ENCODE data around the gene SLC13A5.
A peak's percentile ranks its signal among the peaks of the same experiment; 100 is the strongest.
"Not testable (repeated sequence)": the region's sequence is repeated elsewhere in the genome, so short reads cannot be mapped to it uniquely, and the experiment has no call there.

Gene SLC13A5

DNA sequence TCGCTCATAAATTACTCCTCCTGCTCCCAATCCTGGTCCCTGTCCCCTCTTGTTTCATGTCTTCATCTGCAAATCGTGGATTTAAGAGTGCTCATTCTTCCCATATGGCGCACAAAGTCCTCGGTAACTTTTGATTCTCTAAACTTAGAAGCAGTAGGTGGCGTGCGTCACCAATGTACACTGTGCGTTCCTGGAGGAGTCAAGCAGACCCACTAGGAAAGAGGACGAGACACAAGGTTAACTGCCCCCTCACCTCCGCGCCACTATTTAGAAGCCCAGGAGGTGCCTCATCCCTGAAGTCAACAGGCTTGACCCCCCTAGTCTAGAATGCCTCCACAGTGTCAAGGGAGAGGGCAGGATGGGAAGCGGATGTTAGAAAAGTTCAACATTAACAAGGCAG is 2.9 kb downstream of the SLC13A5 start:
- no peak for DNase-seq

DNA sequence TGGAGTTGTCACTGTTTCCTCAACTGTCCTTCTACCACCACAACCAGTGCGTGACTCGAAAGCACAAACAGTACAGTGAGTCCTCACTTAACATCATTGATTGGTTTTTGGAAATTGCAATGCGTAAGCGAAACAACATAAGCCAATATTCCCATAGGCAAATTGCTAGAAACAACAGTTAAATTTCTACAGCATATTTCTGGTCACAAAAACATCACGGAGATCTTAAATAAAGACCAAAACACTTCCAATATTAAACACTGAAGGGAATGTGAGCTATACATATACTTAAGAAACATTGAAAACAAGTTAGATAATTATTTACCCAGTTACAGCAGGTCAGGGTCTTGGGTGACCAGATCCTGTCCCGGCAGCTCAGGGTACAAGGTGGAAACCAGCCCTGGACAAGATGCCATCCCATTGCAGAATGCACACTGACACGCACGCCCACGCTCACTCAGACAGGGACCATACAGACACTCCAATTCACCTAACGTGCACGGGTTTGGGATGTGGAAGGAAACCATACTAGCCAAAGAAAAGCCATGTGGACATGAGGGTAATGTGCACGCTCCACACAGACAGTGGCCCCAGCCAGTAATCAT is 4.7 kb downstream of the SLC13A5 start:
- DNase-seq: no peak

DNA sequence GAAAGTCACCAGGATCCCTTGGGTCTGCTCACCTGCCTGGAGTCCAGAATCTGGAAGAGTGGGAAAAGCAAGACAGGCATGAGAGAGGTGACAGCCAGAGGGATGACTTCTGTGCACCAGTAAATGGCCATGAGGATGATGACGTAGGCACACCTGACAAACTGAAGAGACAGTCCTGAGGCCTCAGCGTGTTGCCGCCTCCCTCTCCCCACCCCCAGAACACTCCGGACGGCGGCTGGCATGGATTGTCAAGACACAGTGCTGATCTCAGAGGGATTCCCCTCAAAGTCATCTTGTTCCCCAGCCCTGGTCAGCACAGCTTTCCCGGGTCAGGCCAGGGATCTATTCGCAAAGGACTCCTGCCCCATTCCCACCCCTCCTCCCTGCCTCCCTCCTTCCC is 6.2 kb downstream of the SLC13A5 start:
- DNase-seq: no peak

- no peak for DNase-seq
These were observed 6.7 kb downstream of the SLC13A5 start for GRCh38 chr17:6706499-6706898.

GRCh38 chr17:6704470-6705052 is 8.6 kb downstream of the SLC13A5 start:
- no peak for DNase-seq

DNA sequence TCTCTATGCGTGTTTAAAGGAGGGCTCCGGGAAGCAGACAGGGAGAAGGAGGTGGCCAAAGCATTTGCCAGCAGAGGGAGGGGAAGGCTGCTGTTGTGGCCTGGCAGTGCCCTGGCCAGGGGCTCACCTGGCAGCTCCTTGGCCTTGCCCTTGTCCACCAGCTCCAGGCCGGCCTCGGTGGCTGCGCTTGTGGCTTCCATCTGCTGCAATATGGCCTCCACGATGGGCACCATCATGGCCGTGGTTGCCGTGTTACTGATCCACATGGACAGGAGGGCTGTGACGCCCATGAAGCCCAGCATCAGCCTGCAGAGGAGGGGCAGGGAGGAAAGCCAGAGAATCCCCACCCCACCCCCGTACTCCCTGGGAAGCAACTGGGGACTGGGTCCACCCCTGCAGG is 9.4 kb downstream of the SLC13A5 start:
- DNase-seq: no peak

DNA sequence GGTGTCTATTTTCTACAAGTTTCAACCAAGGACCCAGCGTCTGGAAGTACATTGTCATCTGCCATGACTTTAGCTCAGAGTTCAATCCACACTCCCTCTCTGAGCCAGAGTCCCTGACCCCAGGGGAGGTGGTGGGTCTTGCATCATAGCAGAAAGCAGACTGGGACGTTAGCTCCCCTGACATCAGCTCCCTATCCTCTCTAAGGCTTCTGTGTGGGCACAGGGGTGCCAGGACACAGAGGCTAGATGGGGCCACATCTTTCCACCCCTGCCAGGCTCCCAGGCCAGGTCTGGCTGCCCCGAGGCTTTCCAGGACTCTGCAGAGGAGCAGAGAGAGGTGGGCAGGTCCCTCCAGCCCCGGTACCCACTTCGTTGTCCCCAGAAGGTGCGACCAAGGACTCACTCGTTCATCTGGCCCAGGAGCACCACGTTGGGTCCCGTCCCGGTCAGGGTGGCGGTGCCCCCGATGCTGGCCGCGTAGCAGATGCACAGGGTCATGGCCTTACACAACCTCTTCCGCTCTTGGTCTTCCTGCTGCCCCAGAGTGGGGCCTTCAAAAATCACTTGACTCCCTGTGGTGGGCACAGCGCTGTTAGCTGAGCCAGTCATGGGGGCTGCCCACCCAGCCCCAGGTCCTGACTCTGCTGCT is 10.5 kb downstream of the SLC13A5 start:
- no peak for DNase-seq

- DNase-seq: peak; percentile 67
These were observed 11.4 kb downstream of the SLC13A5 start for GRCh38 chr17:6701719-6702118.

DNA sequence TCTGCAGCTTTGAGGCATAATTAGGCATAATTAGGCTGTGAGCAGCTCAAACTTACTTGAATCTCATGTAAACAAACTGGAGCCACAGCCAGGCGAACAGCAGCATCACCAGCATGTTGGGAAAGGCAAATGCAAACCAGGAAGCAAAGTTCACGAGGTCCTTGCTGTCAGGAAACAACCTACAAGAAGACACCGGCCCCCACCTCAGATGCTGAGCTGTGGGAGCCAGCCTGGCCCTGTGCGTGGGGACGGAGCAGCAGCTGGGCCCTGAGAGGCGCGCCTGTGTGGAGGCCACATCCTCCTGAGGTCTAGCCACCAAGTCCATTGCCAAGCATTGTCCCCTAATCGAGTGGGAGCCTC is 12.2 kb downstream of the SLC13A5 start:
- DNase-seq: no peak

- no peak for DNase-seq
These were observed 12.9 kb downstream of the SLC13A5 start for GRCh38 chr17:6699997-6700947.

- DNase-seq: no peak
These were observed 15.2 kb downstream of the SLC13A5 start for GRCh38 chr17:6698004-6698403.

DNA sequence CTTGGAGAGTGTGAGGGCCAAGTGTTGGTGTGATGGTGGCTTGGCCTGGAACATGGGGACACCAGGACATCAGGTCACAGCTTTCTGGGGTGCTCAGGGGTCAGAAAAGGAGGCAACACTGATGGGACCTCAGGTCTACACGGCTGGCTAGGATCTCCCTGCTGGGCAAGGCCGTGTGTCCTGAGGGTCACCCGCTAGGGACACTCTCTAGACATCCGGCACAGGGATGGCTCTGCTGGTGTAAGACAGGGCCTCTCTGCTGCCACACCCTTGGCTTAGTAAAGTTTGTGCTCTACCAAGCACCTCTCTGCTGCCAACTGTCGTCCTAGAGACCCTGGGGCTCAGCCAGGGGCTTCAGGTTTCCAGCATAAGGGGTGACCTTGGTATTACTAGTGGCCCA is 16.3 kb downstream of the SLC13A5 start:
- no peak for DNase-seq

DNA sequence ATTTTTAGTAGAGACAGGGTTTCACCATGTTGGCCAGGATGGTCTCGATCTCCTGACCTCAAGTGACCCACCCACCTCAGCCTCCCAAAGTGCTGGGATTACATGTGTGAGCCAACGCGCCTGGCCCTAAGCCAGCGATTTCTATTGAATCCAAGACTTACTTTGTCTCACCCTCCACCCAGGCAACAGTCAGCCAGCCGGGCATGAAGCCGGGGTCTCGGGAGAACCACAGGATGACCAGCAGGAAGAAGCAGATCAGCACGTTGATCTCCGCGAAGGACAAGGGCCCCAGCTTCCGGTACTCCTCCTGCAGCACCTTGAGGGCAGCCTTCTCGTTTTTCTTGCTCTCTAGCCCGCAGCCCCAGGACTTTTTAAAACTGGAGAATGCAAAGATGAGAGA is 17.6 kb downstream of the SLC13A5 start:
- DNase-seq: no peak

- no peak for DNase-seq
These were observed 18.1 kb downstream of the SLC13A5 start for GRCh38 chr17:6695051-6695450.

- not testable (repeated sequence) for DNase-seq
These were observed 21.2 kb downstream of the SLC13A5 start for GRCh38 chr17:6691958-6692357.

- no peak for DNase-seq
These were observed 21.6 kb downstream of the SLC13A5 start for GRCh38 chr17:6691546-6691945.

DNA sequence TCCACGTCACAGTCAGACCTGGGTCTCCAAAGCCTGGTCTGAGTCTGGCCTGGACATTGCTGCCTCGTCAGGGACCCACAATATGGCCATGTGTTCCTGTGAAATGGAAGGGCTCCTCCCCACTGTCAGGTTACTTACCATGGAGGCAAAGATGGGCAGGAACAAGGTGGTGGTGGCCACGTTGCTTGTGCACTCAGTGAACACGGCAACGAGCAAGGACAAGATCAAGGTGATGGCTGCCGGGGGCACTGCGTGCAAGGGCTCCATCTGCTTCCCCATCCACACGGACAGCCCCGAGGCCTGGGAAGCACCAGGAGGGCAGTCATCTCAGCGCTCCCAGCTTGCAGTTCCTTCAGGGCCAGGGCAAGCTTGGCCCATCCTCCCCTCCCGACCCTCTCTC is 22.5 kb downstream of the SLC13A5 start:
- no peak for DNase-seq

DNA sequence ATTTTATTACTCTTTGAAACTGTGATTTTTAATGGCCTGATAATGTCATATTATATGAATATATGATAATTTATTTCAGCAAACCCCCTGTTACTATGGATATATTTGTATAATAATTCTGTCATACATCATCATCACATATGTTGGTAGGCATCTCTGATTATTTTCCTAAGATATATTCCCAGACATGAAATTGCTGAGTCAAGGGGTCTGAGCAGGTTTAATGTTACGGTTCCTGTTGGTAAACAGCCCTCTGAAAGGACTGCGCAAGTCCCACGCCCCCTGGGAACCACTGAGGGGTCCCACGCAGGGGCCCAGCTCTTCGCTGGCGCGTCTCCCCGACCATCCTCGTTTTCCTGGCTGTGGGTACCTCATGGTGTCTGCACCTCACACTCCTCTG is 24.2 kb downstream of the SLC13A5 start:
- DNase-seq: no peak

GRCh38 chr17:6686026-6686425 is 27.1 kb downstream of the SLC13A5 start:
- no peak for DNase-seq

- no peak for DNase-seq
These were observed 28.0 kb downstream of the SLC13A5 start for GRCh38 chr17:6684881-6685767.

GRCh38 chr17:6684460-6684783 is 28.7 kb downstream of the SLC13A5 start:
- no peak for DNase-seq

- no peak for DNase-seq
These were observed 29.3 kb downstream of the SLC13A5 start for GRCh38 chr17:6683730-6684459.

All from activated CD4-positive, alpha-beta T cell treated with anti-CD3 and anti-CD28 coated beads for 48 hours (primary cell).